Bronchial epithelial cell (primary cell): ENCODE results near the gene MRPS30. TPM values are rescaled to one million over a fixed set of nuclear protein-coding genes. Genes with fewer than 3 reads are reported as not detected.
A peak's percentile ranks its signal among the peaks of the same experiment; 100 is the strongest.
"Not testable (repeated sequence)": the region's sequence is repeated elsewhere in the genome, so short reads cannot be mapped to it uniquely, and the experiment has no call there.

Experiments
- DNase-seq: peaks from one replicate; pipeline ENCODE4 v3.0.0-alpha.2; 2010; ENCODE audit warnings: low read depth
- FAIRE-seq: peaks from 2 replicates; lab custom pipeline; 2011; peaks lifted over from hg19 to GRCh38; lab: Jason Lieb, UNC
- H3K27me3 ChIP-seq: 2 replicates; pipeline ENCODE4 v1.5.1; 2011; ENCODE audit warnings: low read length; ENCODE audit not compliant: control insufficient read depth, insufficient read depth
- H3K36me3 ChIP-seq: 2 replicates; pipeline ENCODE4 v1.5.1; 2011; ENCODE audit warnings: low read length; ENCODE audit not compliant: control insufficient read depth, insufficient read depth
- H3K4me3 ChIP-seq: 2 replicates; pipeline ENCODE4 v1.5.1; 2011; ENCODE audit warnings: mild to moderate bottlenecking, low read depth, low read length, control low read depth
- total RNA-seq: library from RNA; depleted of rRNA; stranded (reverse); fragments of >200 nt; gene quantifications from 2 replicates; pipeline ENCODE4 v1.2.1, GENCODE V29; 2014
- TF ChIP-seq, protein P1 (sequence below): IDR thresholded peaks from 2 replicates; pipeline ENCODE4 v1.5.1; 2011; ENCODE audit warnings: mild to moderate bottlenecking, moderate library complexity, low read length, control low read depth, inconsistent platforms; ENCODE audit not compliant: insufficient read depth, severe bottlenecking

The MRPS30 gene
- total RNA-seq, 1 donor from 2014 or later, result 61.6 TPM

DNA sequence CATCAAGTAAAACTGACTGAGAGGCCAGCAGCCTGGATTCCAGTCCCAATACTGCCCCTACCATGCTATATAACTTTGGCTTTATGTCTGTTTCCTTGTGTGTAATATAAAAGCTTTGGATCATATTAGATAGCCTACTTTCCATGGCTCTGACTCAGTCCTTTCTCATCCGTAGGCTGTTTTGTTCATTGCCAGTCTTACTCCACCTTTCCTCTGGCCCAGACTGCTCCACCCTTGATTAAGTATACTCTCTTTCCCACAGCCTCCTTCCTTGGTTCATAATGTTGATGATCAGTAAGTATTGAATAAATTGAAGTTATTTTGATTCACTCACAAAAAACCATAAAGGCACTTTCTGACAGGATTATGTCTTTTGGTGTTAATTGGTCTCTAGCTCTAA, 1.5 kb upstream of the MRPS30 start:
- H3K4me3 ChIP-seq, result no peak overlapping the region
- DNase-seq (peak; percentile 80), FAIRE-seq (no peak)
- TF ChIP-seq, protein P1, sequence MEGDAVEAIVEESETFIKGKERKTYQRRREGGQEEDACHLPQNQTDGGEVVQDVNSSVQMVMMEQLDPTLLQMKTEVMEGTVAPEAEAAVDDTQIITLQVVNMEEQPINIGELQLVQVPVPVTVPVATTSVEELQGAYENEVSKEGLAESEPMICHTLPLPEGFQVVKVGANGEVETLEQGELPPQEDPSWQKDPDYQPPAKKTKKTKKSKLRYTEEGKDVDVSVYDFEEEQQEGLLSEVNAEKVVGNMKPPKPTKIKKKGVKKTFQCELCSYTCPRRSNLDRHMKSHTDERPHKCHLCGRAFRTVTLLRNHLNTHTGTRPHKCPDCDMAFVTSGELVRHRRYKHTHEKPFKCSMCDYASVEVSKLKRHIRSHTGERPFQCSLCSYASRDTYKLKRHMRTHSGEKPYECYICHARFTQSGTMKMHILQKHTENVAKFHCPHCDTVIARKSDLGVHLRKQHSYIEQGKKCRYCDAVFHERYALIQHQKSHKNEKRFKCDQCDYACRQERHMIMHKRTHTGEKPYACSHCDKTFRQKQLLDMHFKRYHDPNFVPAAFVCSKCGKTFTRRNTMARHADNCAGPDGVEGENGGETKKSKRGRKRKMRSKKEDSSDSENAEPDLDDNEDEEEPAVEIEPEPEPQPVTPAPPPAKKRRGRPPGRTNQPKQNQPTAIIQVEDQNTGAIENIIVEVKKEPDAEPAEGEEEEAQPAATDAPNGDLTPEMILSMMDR, result no peak
- no peaks in the 10 kb centered on the region for H3K27me3 ChIP-seq
- no peaks in the 10 kb centered on the region for H3K36me3 ChIP-seq

DNA sequence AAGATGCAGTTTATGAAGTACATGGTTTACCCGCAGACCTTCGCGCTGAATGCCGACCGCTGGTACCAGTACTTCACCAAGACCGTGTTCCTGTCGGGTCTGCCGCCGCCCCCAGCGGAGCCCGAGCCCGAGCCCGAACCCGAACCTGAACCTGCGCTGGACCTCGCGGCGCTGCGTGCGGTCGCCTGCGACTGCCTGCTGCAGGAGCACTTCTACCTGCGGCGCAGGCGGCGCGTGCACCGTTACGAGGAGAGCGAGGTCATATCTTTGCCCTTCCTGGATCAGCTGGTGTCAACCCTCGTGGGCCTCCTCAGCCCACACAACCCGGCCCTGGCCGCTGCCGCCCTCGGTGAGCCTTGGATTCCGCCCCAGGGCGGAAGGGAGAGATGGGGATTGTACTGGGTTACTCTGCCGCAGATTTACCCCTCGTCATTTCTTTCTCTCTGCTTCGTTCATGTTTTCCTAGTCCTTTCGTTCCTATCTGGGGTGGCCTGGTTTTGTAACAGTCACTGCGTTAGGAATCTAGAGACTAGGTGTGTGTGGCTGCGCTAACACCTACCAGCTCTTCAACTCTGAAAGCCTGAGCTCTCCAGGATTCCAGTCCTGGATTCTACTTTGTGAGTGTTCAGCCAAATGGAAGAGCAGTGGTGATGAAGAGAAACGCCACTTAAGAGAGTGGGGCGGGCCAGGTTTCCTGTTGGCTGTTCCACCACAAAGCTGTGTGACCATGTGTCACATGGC, 638 bp downstream of the MRPS30 start:
- Histone ChIP-seq H3K4me3 (peak overlapping the region; percentile 84), H3K36me3 (no peaks in the 10 kb centered on the region), H3K27me3 (no peaks in the 10 kb centered on the region)
- DNase-seq, result peak; percentile 68
- FAIRE-seq, result no peak
- TF ChIP-seq, protein P1, result no peak

DNA sequence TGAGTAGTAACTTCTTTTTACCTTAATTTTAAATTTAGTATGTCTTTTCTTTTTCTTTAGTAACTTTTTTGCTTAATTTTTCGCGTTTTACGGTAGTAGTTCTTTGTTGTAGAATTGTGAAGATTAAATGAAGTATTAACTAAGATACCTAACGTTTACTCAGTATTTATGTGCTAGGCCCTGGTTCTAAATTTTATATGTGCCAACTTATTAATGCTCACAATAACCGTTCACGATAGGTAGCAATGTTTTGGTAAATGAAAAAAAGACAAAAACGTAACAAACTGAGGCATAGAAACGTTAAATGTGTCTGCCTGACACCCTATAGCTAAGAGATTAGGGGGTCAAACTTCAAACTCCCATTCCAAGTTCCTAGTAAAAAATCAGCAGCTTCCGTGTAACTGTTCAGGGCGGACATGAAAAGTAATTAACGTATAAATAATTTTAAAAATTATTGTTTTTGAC, 1.2 kb downstream of the MRPS30 start:
- H3K36me3 ChIP-seq, result no peaks in the 10 kb centered on the region
- FAIRE-seq, result no peak
- no peak for DNase-seq
- TF ChIP-seq, protein P1, result no peak
- H3K27me3 ChIP-seq, result no peaks in the 10 kb centered on the region
- H3K4me3 ChIP-seq, result peak overlapping the region; percentile 84

DNA sequence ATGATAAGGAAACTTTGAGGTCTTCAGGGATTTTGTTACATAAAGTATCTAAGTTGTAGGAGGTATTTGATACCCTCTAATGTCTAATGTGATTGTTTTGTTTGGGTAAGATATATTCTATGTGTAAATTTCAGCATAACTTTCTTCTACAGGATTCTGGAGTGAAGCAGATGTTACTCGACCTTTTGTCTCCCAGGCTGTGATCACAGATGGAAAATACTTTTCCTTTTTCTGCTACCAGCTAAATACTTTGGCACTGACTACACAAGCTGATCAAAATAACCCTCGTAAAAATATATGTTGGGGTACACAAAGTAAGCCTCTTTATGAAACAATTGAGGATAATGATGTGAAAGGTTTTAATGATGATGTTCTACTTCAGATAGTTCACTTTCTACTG, 6.0 kb downstream of the MRPS30 start:
- H3K36me3 ChIP-seq, result peaks cover 3% of the 10 kb centered on the region
- H3K4me3 ChIP-seq, result no peak overlapping the region
- no peaks in the 10 kb centered on the region for H3K27me3 ChIP-seq
- DNase-seq (no peak), FAIRE-seq (no peak)
- TF ChIP-seq, protein P1, result no peak

DNA sequence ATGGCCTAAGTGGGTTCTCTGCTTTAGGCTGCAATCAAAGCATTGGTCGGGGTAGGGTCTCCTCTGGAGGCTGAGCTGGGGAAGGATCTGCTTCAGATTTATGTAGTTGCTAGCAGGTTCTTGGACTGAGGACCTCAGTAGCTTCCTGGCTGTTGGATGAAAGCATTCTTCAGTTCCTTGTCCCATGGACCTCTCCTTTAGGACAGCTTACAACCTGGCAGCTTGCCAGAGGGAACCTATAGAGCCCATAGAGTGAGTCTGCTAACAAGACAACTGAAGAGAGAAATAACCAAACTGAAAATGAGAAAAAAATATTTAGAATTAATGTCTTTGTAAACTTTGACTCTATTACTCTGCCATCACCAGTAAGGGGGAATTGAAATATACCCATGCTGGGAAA, 12.4 kb downstream of the MRPS30 start:
- H3K4me3 ChIP-seq, result no peak overlapping the region
- FAIRE-seq (no peak), DNase-seq (no peak)
- TF ChIP-seq, protein P1, result no peak
- H3K27me3 ChIP-seq, result no peaks in the 10 kb centered on the region
- peaks cover 2% of the 10 kb centered on the region for H3K36me3 ChIP-seq

DNA sequence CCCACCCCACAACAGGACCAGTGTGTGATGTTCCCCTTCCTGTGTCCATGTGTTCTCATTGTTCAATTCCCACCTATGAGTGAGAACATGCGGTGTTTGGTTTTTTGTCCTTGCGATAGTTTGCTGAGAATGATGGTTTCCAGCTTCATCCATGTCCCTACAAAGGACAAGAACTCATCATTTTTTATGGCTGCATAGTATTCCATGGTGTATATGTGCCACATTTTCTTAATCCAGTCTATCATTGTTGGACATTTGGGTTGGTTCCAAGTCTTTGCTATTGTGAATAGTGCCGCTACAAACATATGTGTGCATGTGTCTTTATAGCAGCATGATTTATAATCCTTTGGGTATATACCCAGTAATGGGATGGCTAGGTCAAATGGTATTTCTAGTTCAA, 15.9 kb downstream of the MRPS30 start:
- H3K27me3 ChIP-seq, H3K4me3 ChIP-seq, DNase-seq, H3K36me3 ChIP-seq, FAIRE-seq: not testable (repeated sequence)
